SU-DHL-6 (cell line): ENCODE measurements around the gene CIRBP.

Experiments used
- H2AFZ ChIP-seq: fragments of 200-600 bp; sonication (generic); 2 replicates; pipeline ENCODE4 v1.6.1; 2014; ENCODE audit warnings: low read depth, mild to moderate bottlenecking, moderate library complexity, mixed read lengths, antibody characterized with exemption, low read length; ENCODE audit not compliant: severe bottlenecking
- H3F3A ChIP-seq: fragments of 200-600 bp; shearing (Covaris generic); 2 replicates; pipeline ENCODE4 v1.6.0; 2016; ENCODE audit warnings: antibody characterized with exemption, mild to moderate bottlenecking; ENCODE audit not compliant: insufficient read depth
- H3K27ac ChIP-seq: fragments of 200-600 bp; sonication (generic); 2 replicates; pipeline ENCODE4 v1.5.1; 2016; ENCODE audit warnings: low read depth, mild to moderate bottlenecking, low read length, moderate library complexity, mixed read lengths
- H3K27me3 ChIP-seq: fragments of 200-600 bp; sonication (generic), shearing (Covaris generic); 2 replicates; pipeline ENCODE4 v1.6.0; 2014; ENCODE audit warnings: mild to moderate bottlenecking, low read length
- H3K36me3 ChIP-seq: fragments of 200-600 bp; sonication (generic); 2 replicates; pipeline ENCODE4 v1.6.1; 2014; ENCODE audit warnings: mild to moderate bottlenecking, low read length, mixed read lengths
- H3K4me2 ChIP-seq: fragments of 300-600, 200-600 bp; shearing (Covaris generic), sonication (generic); 2 replicates; pipeline ENCODE4 v1.6.0; 2014; ENCODE audit warnings: low read length, low read depth, mild to moderate bottlenecking; ENCODE audit not compliant: poor library complexity, severe bottlenecking
- H3K4me3 ChIP-seq: fragments of 200-600 bp; sonication (generic); 2 replicates; pipeline ENCODE4 v1.5.1; 2014; ENCODE audit warnings: antibody characterized with exemption, low read length, mild to moderate bottlenecking, mixed read lengths; ENCODE audit not compliant: insufficient read depth, poor library complexity, severe bottlenecking
- H3K79me2 ChIP-seq: fragments of 200-600 bp; sonication (generic); 2 replicates; pipeline ENCODE4 v1.6.1; 2014; ENCODE audit warnings: mild to moderate bottlenecking, low read length, moderate library complexity; ENCODE audit not compliant: insufficient read depth
- H3K9ac ChIP-seq: fragments of 200-600 bp; sonication (generic); 2 replicates; pipeline ENCODE4 v1.7.0; 2014; ENCODE audit warnings: mild to moderate bottlenecking, low read length
- H3K9me2 ChIP-seq: fragments of 200-600 bp; sonication (generic); replicated peaks from 2 replicates; pipeline ENCODE4 v1.6.1; 2014; ENCODE audit warnings: low read length; ENCODE audit not compliant: insufficient read depth
- H3K9me3 ChIP-seq: fragments of 200-600 bp; sonication (generic); 2 replicates; pipeline ENCODE4 v1.6.1; 2014; ENCODE audit warnings: low read length, mixed read lengths; ENCODE audit not compliant: insufficient read depth
- H4K20me1 ChIP-seq: fragments of 200-600 bp; sonication (generic); 2 replicates; pipeline ENCODE4 v1.6.1; 2014; ENCODE audit warnings: low read depth, mild to moderate bottlenecking, antibody characterized with exemption, low read length, moderate library complexity, mixed read lengths
- CTCF ChIP-seq: fragments of 200-600 bp; sonication (generic); IDR thresholded peaks from one replicate; pipeline ENCODE4 v1.5.1; 2017; ENCODE audit warnings: antibody characterized with exemption, mild to moderate bottlenecking, low read length, moderate library complexity; ENCODE audit not compliant: insufficient read depth, poor library complexity, severe bottlenecking
- EZH2phosphoT487 ChIP-seq: fragments of 200-600 bp; sonication (generic), shearing (Covaris generic); conservative IDR thresholded peaks from 2 replicates; pipeline ENCODE4 v1.6.1; 2018; ENCODE audit warnings: mild to moderate bottlenecking, antibody characterized with exemption, low read length, moderate library complexity, mixed read lengths

CIRBP gene

DNA sequence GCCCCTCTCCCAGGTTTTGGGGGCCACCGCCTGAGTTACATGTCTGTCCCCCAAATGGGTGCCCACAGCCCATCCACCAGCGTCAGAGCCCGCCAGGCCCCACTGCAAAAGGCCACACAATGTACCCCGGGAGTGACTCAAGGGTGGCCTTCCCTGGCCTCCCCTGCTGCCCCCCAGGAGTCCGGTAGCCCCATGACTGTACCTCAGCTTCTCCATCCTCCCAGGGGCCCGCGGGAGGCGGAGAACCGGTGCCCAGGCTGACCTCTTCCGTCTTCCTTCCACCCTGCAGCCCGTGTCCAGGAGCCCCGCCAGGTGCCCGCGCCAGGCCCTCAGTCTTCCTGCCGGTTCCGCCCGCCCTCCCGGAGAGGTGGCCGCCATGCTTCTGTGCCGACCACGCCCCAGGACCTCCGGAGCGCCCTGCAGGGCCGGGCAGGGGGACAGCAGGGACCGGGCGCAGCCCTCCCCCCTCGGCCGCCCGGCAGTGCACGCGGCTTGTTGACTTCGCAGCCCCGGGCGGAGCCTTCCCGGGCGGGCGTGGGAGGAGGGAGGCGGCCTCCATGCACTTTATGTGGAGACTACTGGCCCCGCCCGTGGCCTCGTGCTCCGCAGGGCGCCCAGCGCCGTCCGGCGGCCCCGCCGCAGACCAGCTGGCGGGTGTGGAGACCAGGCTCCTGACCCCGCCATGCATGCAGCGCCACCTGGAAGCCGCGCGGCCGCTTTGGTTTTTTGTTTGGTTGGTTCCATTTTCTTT, 41.7 kb upstream of the CIRBP start:
- Histone ChIP-seq H3F3A (no peaks in the 10 kb centered on the region; the same call in 1 of the 2 replicates), H3K4me3 (no peak overlapping the region), H3K27ac (no peak overlapping the region), H3K9me2 (no peaks in the 10 kb centered on the region), H3K36me3 (no peaks in the 10 kb centered on the region), H3K9me3 (no peaks in the 10 kb centered on the region), H3K79me2 (no peaks in the 10 kb centered on the region), H3K27me3 (no peaks in the 10 kb centered on the region), H2AFZ (no peak overlapping the region), H3K4me2 (no peak overlapping the region), H4K20me1 (no peaks in the 10 kb centered on the region), H3K9ac (no peak overlapping the region)
- TF ChIP-seq EZH2phosphoT487 = no peak
- no peak for TF ChIP-seq CTCF

GRCh38 chr19:1228161-1228957, 40.8 kb upstream of the CIRBP start:
- no peak overlapping the region for H3K9ac ChIP-seq
- TF ChIP-seq EZH2phosphoT487 (no peak), CTCF (no peak)
- H3K4me2 ChIP-seq = no peak overlapping the region
- no peaks in the 10 kb centered on the region for H3K9me3 ChIP-seq
- no peaks in the 10 kb centered on the region; the same call in 1 of the 2 replicates for H3F3A ChIP-seq
- H3K79me2 ChIP-seq = no peaks in the 10 kb centered on the region
- H3K4me3 ChIP-seq = no peak overlapping the region
- no peaks in the 10 kb centered on the region for H3K27me3 ChIP-seq
- H2AFZ ChIP-seq = no peak overlapping the region
- H3K9me2 ChIP-seq = no peaks in the 10 kb centered on the region
- H4K20me1 ChIP-seq = no peaks in the 10 kb centered on the region
- no peaks in the 10 kb centered on the region for H3K36me3 ChIP-seq
- H3K27ac ChIP-seq = no peak overlapping the region

GRCh38 chr19:1229056-1229923, 39.8 kb upstream of the CIRBP start:
- no peak overlapping the region for H3K9ac ChIP-seq
- TF ChIP-seq CTCF (no peak), EZH2phosphoT487 (no peak)
- no peaks in the 10 kb centered on the region for H4K20me1 ChIP-seq
- H3K27me3 ChIP-seq = no peaks in the 10 kb centered on the region
- H3K9me3 ChIP-seq = no peaks in the 10 kb centered on the region
- no peaks in the 10 kb centered on the region for H3K79me2 ChIP-seq
- H3K9me2 ChIP-seq = no peaks in the 10 kb centered on the region
- no peaks in the 10 kb centered on the region; the same call in 1 of the 2 replicates for H3F3A ChIP-seq
- H3K27ac ChIP-seq = no peak overlapping the region
- H3K36me3 ChIP-seq = no peaks in the 10 kb centered on the region
- H3K4me2 ChIP-seq = no peak overlapping the region
- H2AFZ ChIP-seq = no peak overlapping the region
- no peak overlapping the region for H3K4me3 ChIP-seq
